GM19035 (cell line): ENCODE results near the gene POU3F1.
"Not testable (repeated sequence)": the region's sequence is repeated elsewhere in the genome, so short reads cannot be mapped to it uniquely, and the experiment has no call there.

Experiments used
- ATAC-seq: cut with Tn5 transposase; IDR thresholded peaks from one replicate; pipeline ENCODE4 v1.9.1; 2021; ENCODE audit not compliant: unreplicated experiment

The POU3F1 gene

DNA sequence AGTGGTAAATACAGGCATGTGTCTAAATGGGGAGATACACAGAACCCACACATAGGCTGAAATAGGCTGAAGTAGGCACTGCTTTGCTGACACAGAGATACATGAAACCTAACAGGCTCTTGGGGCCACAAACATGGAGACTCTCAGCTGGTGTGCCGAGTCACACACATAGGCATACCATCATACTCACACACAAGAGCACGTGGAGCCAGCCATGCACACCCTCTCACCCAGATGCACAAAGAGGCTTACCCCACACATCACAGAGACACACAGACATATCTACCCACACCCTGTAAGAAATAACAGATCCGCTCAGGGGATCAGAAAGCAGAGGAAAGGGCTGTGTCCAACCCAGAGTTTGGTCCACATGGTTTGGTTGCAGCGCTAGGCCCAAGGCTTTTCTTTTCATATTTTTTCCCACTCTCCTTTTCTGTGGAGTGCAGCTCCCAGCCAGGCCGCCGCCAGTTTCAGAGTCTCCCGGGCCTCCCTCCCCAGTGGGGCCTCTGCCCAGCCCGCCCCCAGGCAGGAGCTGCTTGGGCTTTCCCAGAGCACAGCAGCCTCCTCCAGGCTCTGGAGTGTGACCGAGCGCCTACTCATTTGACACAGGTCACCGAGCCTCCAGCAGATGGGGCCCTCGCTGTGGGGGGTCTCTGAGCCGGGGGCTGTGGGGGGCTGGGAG, 3.9 kb upstream of the POU3F1 start:
- no peak for ATAC-seq

DNA sequence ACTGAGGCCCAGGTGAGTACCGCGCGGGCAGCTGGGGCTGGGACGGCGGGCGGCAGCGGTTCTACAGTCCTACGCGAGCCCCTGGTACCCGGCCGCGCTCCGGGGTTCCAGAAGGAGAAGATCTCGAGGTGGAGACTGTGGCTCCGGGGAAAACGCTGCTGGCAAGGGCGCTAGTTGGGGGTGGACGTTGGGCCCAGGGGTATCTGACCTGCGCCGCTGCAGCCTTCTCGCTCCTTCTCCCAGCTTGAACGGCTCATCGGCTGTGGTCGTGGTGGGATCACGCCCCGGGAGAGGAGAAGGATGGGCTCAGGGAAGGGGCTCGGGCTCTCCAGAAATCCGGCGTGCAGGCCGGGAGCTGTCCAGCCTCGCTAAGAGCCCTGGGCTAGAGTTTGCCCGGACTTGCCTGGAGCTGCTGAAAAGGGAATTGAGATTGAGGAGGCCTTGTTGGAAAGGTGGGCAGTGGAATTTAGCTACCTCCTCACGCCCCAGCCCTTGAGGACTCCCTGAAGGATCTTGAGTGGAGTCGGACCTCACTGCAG, 1.1 kb upstream of the POU3F1 start:
- ATAC-seq: no peak

DNA sequence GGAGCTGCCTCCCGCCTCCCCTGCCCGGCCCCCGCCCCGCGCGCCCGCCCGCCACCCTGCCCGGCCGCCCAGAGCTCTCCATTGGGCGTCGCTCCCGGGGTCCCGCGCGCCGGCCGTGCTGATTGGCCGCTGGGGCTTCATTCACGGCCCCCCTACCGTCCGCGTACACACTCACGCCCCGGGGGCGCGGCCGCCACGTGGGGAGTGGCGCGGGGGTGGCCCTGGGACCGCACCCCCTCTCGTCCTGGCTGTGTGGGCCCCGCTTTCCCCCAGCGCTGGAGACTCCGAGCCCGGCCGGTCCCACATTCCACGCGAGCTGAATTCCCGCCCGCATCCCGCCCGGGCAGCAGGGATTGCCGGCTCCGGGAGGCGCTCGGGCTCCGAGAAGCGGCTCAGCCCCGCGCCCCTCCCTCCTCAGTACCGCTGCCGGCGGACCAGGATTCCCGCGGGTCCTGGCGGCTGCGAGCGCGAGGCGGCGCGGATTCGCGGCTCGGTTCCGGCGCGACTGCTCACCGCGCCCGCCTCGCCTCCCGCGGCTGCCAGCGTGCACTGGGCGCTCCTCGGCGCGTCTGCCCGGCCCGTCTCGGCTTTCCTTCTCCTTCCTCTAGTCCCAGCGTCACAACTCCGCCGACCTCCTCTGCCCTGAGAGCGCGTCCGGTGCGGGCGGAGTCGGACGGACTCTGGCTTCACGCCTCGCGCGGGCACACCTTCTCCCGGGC, 450 bp upstream of the POU3F1 start:
- ATAC-seq: peak; percentile 64

DNA sequence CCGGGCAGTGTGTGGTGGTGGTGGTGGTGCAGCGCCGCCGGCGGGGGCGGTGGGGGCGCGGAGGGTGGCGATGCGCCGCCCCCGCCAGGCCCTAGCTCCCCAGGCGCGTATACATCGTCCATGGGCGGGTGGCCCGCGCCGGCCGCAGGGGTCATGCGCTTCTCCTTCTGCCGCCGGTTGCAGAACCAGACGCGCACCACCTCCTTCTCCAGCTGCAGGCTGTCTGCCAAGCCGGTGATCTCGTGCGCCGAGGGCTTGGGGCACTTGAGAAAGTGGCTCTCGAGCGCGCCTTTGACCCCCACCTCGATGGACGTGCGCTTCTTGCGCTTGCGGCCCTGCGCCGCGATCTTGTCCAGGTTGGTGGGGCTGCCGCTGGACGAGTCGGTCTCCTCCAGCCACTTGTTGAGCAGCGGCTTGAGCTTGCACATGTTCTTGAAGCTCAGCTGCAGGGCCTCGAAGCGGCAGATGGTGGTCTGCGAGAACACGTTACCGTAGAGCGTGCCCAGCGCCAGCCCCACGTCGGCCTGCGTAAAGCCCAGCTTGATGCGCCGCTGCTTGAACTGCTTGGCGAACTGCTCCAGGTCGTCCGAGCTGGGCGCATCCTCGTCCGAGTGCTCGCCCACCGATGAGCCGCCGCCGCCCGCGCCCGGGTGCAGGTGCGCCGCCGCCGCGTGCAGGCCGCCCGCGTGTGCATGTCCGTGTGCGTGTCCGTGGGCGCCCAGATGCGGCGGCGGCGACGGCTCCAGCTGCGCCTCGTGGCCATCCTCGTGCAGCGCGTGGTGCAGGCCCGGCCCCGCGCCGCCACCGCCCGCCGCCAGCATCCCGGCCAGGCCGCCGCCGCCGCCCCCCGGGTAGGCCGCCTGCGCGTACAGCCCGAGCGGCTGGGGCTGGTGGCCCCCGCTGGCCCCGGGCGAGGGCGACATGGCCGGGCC, 926 bp downstream of the POU3F1 start:
- ATAC-seq: peak; percentile 5

DNA sequence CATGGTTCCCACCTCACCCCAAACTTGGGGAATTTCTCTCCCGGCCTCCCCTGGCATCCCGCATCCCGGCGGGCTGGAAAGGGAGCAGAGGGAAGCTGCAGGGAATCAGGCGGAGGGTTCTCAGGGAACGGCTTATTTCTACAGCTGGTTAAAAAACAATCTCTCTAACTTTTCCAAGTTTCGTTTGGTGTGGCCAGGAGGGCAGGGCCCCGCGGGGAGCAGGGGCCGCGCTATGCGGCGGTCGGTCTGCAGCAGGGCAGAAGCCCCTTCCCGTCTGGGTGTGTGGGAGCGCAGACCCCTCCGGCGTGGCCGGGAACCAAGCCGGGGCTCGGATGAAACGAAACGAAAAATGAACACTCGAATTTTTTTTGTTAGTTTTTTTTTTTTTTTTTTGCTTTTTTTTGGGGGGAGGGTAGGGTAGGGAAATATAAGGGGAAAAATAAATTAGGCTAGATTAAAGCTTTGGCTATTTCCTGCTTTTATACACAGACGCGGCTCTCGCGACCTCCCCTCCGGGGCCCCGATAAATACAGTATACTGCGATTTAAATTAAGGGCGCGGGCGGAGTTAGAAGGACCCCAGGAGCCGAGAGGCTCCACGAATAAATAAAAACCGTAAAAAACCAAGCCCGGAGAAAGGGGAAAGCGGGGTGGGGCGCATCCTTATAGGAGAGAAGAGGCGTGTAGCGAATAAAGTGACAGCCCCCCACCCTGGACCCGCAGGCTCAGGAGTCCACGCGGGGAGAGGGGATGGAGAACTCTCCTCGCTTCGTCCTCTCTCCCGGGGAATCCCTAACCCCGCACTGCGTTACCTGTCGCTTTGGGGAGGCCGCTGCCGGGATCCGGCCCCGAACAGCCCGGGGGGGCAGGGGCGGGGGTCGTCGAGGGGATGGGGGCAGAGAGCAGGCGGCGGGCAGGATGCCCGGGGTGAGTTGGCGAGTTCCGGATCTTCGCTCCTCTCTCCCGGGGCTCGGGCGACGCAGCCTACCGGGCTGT, 2.1 kb downstream of the POU3F1 start:
- ATAC-seq: no peak

DNA sequence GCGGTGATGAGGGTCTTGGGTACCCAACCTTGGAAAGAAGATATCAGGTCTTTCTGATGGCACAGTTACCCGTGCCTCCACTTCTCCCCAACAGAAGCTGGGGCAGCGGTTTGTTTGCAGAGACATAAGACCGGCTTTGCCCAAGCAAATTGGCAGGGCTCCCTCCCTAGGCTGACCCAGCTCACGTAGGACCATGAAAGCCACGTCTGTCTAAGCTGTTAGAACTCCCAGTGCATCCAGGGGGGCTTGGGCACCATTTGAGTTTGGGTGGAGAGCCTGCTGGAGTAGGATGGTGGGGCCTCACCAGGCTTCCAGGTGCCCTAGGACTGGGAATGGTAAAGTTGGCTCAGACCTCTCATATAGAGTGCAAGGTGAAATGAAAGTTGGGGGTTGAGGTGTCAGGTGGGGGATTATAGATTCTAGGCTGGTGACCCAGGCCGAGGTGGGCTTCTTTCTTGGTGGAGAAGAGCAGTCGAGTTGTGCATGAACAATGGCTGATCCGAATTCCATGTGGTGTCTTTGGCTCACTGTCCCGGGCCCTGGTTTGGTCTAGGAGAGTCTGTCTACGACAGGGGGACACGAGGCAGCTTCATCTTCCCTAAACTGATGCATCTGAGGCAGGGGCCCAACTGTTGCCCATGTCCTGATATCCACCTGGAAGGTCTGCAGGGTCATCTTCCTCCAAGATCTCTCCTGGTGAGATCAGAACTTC, 3.4 kb downstream of the POU3F1 start:
- no peak for ATAC-seq

DNA sequence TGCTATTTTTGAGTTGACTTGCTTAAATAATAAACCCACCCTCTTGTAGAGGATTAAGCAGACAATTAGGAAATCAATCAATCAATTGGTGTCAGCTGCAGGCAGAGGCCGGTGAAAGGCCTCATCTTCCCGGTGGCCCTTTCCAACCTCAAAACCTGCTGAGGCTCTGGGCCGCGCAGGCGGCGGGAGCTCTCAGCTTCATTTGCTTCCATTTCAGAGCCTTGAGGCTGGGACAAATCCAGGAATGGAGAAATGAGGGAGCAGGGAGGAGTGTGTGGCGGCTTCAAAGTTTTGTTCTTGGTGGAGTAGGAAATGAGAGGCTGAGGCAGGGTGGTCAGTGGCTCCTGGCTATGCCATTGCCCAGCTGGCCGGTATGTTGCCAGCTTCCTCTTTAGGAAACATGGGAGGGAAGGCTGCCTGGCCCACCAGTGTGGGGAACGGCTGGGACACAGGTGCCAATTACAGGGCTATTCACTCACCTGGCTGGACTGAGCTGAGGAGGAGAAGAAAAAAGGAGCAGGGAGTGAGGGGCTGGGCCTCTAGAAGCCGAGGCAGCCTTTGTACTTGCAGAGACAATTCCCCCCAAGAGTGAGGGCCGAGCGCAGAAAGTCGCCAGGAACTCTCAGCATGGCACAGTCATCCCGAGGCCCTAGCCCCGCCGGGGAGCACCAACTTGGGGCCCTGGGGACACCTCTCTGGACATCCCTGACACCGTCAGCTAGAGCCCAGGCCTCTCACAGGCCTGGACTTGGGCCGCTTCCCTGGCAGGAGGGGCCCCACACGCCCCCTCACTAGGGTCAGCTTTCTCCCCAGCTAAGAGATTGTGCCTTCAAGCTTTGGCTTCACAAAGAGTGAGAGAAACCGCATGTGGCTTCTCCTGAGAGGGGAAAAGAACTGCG, 4.4 kb downstream of the POU3F1 start:
- ATAC-seq: no peak

DNA sequence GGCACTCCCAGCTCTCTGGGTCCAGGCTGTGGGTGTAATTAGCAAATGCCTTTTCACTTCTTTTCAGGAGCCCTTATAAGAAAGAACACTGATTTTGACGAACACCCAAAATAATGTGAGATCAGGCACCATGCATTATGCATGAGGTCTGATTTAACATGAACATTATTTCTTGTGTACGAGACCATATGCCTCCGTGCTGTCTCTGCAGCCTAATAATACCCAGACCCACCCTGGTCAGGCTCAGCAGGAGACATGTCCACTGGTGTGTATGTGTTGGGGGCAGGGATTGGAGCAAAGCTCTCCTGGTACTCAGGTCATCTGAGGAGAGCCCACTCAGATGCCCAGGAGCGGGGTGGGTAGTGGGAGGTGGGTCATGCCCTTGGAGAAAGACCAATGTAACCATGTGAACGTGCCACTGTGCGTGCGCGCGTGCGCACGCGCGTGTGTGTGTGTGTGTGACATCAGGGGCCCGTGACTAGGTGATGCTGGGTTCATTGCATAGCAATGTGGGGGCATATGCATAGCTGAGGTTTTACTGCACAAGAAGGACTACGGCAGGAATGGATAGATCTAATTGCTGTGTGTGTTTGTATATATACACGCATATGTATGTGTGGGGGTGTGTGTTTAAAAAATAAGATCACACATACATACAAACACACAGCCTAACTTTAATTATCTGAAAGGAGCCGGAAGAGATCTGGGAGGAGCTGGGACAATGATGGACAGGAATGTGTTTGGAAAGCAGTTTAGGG, 7.1 kb downstream of the POU3F1 start:
- ATAC-seq: no peak

DNA sequence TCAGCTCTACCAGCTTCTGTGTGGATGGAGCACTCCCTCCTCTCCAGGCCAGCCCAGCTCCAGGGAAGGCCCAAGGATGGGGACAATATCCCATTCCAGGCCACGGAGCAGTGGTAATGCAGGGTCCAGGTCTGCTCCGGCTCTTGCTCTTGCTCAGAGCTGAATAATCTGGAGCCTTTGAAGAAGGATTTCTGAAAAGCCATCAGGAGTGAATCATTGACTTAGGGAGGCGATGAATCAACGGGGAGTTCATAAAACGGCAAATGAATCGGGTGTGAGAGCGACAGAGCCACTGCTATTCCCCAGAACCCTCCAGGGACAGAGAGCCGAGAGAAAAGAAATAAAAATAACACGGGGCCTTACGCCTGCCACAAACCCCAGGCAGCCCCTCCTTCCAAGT, 7.7 kb downstream of the POU3F1 start:
- no peak for ATAC-seq

DNA sequence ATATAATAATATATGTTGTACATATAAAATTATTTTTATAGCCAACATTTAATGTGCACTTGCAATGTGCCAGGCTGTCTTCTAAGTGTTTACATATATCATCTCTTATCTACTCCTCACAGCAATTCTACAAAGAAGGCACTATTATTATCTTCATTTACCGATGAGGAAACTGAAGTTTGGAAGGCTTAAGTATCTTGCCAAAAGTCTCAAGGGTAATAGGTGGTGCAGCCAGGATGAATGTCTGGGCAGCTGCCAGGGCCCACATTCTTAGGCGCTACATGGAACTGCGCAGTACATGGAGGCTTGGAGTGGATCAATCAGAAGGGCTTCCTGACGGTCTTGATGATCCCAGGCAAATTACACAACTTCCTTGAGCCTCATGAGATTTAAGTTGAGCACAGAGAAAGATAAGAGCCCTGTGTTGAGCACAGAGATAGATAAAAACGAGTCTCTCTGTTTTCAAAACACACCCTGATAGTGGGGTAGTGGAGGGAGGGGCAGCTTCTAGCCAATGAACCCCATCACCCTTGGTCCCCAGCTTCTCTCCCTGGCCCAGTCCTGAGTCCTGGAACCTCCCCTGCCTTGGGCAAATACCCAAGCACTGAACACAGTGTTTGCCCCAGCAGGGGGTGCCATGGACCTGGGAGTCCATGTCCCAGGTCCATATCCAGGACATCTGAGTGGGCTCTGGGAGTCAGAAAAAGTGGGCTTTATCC, 9.2 kb downstream of the POU3F1 start:
- no peak for ATAC-seq

DNA sequence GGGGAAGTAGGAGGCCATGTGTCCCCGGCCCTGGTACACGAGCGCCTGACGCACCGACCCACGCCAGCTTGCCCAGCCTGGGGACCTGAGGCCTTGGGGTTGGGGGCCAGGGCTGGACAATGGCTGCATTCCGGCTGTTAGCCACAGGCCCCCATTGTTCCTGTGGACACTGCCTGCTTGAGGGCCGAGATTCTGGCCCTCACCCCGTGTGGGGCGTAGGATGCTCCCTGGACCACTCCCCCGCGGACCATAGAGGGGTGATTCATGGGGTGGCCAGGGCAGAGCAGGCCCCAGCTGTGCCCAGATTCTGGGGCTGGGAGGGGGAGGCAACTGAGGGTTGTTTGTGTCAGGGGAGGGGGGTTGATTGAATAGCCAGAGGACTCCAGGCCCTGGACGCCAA, 11.7 kb downstream of the POU3F1 start:
- no peak for ATAC-seq

DNA sequence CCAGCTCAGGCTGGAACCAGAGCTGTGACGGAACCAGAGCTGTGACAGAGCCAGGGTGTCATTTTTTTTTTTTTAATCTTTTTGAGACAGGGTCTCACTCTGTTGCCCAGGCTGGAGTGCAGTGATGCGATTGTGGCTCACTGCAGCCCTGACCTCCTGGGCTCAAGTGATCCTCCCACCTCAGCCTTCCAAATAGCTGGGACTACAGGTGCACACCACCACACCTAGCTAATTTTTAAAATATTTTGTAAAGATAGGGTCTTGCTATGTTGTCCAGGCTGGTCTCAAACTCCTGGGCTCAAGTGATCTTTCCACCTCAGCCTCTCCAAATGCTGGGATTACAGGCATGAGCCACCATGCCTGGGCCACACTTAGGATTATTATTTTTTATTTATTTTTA, 13.6 kb downstream of the POU3F1 start:
- not testable (repeated sequence) for ATAC-seq

DNA sequence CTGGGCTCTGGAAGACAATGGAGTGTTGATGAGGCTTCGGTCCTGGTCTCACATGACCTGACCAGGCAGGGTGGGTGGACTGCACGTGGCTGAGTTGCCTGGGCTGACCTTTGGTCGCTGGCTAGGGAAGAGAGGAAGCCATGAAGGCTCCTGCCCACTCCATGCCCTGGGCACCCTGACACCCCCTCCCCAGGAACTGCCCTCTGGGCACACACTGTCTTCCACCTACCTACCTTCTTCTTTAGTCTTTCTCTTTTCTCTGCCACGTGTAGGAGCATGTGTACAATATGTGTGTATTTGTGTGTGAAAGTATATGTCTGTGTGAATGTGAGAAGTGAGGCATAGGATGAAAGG, 15.1 kb downstream of the POU3F1 start:
- ATAC-seq: no peak

DNA sequence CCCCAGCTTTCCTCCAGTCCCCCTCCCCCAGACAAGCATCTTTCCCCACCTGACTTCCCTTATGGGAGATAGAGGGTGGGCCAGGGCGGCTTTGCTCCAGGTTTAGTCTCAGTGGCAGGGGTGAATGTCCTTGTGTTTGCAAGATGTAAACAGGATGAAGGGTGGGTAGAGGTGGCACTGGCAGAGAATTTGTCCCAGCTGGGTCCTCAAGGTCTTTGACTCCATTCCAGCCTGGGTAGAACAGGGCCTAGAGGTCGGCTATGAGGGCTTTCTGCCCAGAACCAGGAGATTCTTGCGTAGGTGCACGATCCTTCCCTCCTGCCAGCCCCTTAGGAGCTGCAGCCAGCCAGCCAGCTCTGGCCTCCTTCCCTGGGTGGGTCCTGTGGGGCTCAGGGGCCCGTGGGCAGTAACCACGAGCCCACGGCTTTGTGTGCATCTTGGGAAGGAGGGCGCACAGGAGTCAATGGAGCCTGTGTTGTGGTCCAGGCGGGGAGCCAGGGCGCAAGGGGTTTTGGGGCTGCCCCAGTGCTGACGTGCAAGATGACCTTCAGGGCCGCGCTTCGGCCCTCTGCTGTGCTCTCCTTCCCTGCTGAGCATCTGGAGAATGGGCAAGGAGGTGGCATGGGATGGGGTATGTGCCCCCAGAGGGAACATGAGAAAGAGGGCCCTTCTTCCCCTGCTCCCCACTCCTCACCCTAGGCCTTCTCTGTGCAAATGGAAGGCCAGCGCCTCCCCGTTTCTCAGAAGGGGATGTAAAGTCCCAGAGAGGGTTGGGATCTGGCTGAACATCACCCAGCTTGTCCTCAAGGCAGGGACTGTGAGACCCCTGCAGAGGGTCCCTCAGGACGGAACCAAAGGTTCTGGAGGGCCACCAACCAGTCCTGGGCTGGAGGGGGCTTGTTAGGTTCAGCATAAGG, 15.7 kb downstream of the POU3F1 start:
- ATAC-seq: no peak

DNA sequence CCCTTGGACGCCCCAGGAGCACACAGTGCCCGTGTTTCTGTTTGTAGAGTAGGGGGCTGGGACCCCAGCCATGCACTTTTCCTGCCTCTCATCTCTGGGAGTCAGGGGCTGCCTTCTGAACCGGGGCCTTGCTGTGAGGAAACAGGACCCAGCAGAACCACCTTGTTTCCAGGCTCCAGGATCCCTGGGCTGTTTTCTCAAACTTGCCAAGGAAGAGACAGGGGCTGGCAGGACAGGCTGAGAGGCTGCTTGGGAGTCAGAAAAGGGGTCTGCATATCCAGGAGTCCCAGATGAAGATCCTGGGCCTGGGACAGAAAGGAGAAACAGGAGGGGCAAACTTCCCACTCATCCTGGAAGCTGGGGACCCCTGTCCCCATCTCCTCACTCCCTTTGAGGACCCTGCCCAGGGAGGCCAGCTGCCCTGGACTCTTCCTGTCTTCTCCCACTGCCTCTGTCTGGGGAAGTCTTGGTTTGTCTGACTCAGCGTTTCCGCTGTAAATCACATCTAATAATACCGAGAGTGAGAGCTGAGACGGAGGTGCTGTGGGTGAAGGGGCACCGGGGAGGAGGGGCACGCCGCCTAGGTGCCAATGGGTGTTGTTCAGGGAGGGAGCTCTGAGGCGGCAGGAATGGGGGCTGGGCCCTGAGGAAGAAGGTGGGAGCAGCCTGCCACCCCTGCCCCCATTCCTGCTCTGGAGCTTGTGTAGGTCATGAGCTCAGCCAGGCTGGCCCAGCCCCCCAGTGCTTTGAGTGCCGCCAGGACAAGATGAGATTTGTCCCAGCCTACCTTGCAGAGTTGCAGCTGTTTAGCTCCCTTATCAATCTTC, 16.7 kb downstream of the POU3F1 start:
- peak; percentile 46 for ATAC-seq
